HG03280 (cell line): ENCODE measurements around the gene SRGAP1.

ENCODE experiments used
- ATAC-seq: cut with Tn5 transposase; IDR thresholded peaks from one replicate; pipeline ENCODE4 v1.9.1; 2021; ENCODE audit warnings: mild to moderate bottlenecking, moderate library complexity; ENCODE audit not compliant: unreplicated experiment

SRGAP1 gene

GRCh38 chr12:63929426-63929825 lies 84.9 kb downstream of the SRGAP1 start:
- no peak for ATAC-seq

- no peak for ATAC-seq
Observed at GRCh38 chr12:63930971-63931370, 86.5 kb downstream of the SRGAP1 start.

- ATAC-seq = no peak
Observed at GRCh38 chr12:63931703-63932102, 87.2 kb downstream of the SRGAP1 start.

- no peak for ATAC-seq
Observed at GRCh38 chr12:63934936-63935335, 90.4 kb downstream of the SRGAP1 start.

- ATAC-seq = no peak
Observed at GRCh38 chr12:63935361-63935760, 90.9 kb downstream of the SRGAP1 start.

- no peak for ATAC-seq
Observed at GRCh38 chr12:63937378-63938316, 93.1 kb downstream of the SRGAP1 start.

GRCh38 chr12:63940310-63941005 lies 96.0 kb downstream of the SRGAP1 start:
- ATAC-seq = no peak

- ATAC-seq = no peak
Observed at GRCh38 chr12:63941166-63941800, 96.8 kb downstream of the SRGAP1 start.

- ATAC-seq = no peak
Observed at GRCh38 chr12:63941879-63942278, 97.4 kb downstream of the SRGAP1 start.

GRCh38 chr12:63942464-63943241 lies 98.2 kb downstream of the SRGAP1 start:
- ATAC-seq = no peak

GRCh38 chr12:63944034-63944579 lies 99.6 kb downstream of the SRGAP1 start:
- ATAC-seq = no peak

- ATAC-seq = no peak
Observed at GRCh38 chr12:63944586-63945228, 100.2 kb downstream of the SRGAP1 start.

- no peak for ATAC-seq
Observed at GRCh38 chr12:63945777-63946176, 101.3 kb downstream of the SRGAP1 start.

GRCh38 chr12:63948211-63948610 lies 103.7 kb downstream of the SRGAP1 start:
- no peak for ATAC-seq

- ATAC-seq = no peak
Observed at GRCh38 chr12:63949902-63950301, 105.4 kb downstream of the SRGAP1 start.

- no peak for ATAC-seq
Observed at GRCh38 chr12:63952995-63953394, 108.5 kb downstream of the SRGAP1 start.

- no peak for ATAC-seq
Observed at GRCh38 chr12:63955831-63956666, 111.5 kb downstream of the SRGAP1 start.

- no peak for ATAC-seq
Observed at GRCh38 chr12:63957496-63957895, 113.0 kb downstream of the SRGAP1 start.
